GM12874 (cell line): ENCODE results near the gene CRACR2A.

ENCODE experiments used
- TF ChIP-seq, protein P1 (sequence below): IDR thresholded peaks from 2 replicates; pipeline ENCODE4 v1.5.1; 2011; ENCODE audit warnings: low read depth, mild to moderate bottlenecking, control low read depth, low read length, moderate library complexity; ENCODE audit not compliant: insufficient read depth

The CRACR2A gene

DNA sequence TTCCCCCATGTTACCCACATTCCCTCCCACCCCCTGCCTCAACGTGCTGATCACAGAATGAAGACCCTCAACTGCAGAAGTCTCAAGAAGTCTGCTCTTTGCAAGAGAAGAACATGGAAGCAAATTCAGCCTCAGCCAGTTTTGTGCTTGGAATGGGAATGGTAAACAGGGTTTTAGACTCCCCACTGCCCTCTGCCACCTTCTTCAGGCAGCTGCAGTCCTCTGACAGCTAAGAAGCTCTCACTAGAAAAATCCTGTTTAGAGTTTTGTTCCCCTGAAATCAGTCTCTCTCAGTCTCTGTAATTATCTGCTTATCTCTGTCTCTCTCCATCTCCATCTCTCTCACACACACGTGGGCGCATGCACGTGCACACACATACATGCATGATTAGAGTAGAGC lies 85.4 kb downstream of the CRACR2A start:
- TF ChIP-seq, protein P1, sequence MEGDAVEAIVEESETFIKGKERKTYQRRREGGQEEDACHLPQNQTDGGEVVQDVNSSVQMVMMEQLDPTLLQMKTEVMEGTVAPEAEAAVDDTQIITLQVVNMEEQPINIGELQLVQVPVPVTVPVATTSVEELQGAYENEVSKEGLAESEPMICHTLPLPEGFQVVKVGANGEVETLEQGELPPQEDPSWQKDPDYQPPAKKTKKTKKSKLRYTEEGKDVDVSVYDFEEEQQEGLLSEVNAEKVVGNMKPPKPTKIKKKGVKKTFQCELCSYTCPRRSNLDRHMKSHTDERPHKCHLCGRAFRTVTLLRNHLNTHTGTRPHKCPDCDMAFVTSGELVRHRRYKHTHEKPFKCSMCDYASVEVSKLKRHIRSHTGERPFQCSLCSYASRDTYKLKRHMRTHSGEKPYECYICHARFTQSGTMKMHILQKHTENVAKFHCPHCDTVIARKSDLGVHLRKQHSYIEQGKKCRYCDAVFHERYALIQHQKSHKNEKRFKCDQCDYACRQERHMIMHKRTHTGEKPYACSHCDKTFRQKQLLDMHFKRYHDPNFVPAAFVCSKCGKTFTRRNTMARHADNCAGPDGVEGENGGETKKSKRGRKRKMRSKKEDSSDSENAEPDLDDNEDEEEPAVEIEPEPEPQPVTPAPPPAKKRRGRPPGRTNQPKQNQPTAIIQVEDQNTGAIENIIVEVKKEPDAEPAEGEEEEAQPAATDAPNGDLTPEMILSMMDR: no peak

DNA sequence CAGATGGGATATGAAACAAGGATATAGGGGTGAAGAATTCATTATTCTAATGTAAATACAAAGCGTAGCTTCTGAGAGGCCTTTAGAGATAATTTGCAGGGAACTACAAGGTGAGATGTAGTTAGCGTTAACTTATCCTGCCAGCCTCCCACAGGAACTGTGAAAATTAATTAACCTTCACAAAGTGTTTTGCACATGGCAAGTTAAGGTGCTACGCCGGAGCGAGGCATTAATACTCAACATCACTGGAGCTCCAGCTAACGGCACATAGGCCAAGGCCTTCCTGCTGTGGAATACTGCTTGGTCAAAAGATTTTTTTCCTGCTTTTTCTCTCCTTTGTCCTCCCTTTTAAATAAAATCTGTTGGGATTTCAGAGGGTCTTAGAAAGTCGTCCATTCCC lies 86.5 kb downstream of the CRACR2A start:
- TF ChIP-seq, protein P1: no peak

DNA sequence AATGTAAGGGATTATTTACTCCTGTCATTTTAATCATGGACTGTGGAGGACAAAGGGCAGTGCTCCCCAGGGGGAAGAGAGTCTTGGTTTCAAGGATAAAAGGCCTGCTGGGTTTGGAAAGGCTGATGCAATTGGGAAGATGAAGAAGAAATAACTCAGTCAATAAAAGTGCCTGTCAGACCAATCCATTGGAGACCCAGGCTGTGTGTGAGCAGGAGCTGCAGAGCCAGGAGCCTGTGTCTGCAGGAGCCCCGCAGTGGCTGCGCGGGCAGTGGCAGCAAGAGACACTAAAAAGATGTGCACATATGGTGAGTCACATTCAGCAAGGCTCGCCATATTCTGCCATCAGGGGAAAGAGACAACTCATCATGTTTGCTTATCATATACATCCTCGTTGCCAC lies 90.4 kb downstream of the CRACR2A start:
- TF ChIP-seq, protein P1: no peak

DNA sequence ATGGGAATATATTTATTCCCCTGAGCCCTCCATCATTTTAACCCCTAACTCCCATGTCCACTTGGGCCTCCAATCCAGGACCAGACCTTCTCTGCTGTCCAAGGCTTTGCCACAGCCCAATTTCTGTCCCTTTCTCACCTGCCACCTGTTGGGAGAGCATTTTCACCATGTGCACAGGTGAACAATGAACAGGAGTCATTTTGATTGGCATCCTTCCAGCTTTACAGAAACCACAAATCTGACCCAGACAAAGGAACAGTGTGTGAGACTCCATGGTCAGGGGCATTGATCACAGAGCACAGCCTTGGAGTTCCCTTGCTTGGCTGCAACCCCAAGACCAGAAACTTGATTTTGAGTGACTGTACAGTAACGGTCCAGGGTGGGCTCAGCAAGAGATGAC lies 91.9 kb downstream of the CRACR2A start:
- TF ChIP-seq, protein P1: no peak

DNA sequence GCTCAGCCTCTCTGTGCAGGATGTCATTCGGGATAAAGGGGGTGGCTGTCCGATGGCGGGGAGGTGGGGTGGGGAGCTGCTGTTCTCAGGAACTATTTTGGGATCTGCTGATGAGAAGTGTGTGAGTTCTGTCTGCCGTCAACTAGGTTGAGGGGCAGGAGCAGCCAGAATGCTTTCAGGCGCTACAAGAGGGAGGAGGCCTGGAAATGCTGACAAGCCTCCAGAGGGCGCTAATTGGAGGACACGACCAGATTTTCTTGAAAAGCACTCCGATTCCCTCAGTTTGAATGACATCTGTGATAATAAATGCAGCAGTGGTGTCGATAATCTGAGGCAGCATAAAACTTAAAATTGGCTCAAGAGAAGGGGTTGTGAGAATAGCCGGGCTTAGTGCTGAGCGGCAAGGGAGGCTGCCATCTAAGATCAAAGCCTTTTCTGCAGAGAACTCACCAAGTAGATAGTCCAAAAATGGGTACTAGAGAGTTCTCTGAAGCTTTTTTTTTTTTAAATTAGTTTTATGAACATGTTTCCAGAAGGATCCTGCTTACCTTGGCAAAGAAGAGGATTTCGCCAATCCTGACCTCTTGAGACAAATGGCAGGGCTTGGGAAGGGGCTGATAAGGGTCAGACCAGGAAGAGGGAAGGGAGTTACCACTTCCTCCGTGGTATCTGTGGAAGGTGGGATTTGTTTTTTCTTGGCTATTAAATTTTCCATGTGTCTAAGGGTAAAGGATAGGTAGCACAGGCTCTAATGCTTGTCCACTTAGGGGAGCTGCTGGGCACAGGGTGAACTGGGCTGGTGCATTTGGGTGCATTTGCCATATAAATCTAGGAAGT lies 94.4 kb downstream of the CRACR2A start:
- TF ChIP-seq, protein P1: peak; percentile 58

DNA sequence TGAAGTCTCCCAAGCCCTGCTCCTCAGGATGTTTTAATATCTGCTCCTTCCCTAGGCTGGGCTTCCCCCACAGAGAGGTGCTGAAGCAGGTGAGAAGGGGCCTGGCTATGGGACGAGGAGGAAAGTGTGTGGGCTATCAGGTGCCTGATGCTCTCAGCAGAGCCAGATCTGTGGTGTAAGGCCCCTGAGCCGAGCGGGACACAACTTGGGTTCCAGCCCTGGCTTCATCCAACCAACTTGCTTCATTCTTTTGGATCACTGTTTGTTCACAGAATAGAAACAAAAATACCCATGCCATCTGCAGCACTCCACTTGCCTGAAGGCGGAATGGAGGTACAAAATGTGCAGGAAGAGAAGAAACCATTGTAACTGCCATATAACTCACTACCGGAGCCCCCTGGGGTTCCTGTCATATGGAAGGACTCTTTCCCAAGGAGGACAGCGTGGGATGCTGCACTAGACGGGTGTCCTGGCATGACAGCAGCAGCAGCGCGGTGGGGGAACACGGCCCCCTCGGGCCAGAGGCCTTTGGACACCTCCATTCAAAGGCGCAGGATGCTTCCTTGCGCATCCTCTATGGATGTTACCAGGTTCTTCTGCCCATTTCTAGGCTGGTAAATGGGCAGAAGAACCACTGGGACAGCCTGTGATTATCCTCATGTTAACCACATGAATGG lies 95.8 kb downstream of the CRACR2A start:
- TF ChIP-seq, protein P1: no peak

DNA sequence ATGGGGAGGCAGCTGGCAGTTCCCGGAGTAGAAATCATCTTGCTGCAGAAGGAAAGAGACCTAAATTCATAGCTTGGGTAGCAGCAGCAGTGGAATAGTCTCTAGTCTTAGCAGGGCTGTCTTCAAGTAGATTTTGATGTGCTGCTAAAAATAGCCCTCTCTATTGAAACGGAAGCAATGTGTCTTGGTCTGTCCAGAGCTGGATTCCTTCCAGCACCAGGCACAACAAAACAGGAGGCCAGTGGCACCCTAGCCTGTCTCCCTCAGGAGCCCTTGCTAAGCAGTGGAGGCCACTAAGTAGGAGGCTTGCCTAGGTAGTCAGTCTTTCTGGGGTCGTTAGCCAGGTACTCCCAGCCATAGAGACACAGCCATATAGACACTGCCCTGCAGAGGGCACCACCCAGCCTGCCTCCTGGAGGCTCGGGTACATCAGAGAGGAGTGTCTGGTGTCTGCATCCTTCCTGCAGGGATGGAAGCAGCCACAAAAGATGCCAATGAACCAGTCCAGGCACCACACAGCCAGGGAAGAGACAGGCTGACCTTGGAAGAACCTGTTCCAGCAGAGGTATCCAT lies 97.5 kb downstream of the CRACR2A start:
- TF ChIP-seq, protein P1: peak; percentile 57
